HT-29 (cell line): ENCODE results near the gene RNF13. TPM values are rescaled to one million over a fixed set of nuclear protein-coding genes. Genes with fewer than 3 reads are reported as not detected.

Experiments used
- DNase-seq: peaks from one replicate; pipeline ENCODE4 v3.0.0-alpha.2; 2015; ENCODE audit warnings: low spot score
- small RNA-seq: library from RNA; depleted of rRNA; stranded (forward); fragments of <200 nt; gene quantifications from one replicate; pipeline ENCODE3, GENCODE V24; 2014
- total RNA-seq: library from RNA; depleted of rRNA; stranded (reverse); fragments of >200 nt; shearing (Covaris generic); gene quantifications from 2 replicates; pipeline ENCODE4 v1.2.3, GENCODE V29; 2014; rRNA removed

RNF13 gene
- total RNA-seq, 1 experiment from 2014 or later = 23.6 TPM

DNA sequence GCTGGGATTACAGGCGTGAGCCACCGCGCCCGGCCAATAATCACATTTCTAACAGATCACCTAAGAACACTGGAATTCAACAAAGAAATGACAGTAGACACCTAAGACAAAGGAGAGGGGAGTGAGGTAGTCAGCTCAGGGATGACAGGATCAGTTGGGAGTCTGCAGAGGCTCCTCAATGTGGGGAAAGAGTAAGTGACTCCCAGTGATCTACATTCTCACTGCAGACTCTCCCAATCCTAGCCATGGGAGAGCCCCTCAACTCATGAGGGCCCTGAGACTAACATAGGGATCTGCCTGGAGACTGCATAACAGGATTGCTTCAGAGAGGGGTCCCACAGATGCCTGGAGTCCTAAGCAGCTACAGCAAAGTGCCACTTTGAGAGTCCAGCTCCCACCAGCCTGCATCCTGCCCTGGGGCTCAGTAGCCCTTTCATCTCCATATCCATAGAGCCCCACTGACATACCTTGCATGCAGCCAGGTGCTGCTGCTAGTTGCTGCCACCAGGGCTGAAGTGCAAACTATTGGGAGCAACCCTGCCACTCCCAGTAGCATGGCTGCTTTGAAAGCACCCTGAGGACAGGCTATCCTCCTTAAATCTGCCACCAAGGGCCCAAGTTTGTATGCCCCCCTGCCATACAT lies 179.5 kb downstream of the RNF13 start:
- no peak for DNase-seq

- no peak for DNase-seq
Measured at GRCh38 chr3:149998946-149999345, 185.9 kb downstream of the RNF13 start.

- no peak for DNase-seq
Measured at GRCh38 chr3:149999421-149999820, 186.4 kb downstream of the RNF13 start.

DNA sequence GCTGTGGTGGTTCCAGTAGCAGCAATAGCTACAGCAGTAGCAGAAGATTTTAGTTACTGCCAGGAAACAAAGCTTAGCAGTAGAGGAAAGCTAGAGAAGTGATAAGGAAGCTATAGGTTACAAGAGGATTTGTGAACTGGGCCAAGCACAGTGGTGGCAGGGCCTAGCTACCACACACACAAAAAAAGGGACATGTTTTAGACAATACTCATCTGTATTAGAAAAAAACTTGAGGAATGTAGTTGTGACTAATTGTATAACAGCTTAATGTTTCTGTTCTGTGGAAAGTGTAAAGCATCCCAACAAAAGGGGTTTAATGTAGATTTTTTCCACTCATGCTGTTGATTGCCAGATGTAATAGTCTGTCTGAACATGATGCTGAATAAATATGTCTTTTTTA lies 187.6 kb downstream of the RNF13 start:
- DNase-seq = no peak

- DNase-seq = no peak
Measured at GRCh38 chr3:150005243-150006112, 192.5 kb downstream of the RNF13 start.

GRCh38 chr3:150006794-150007193 lies 193.8 kb downstream of the RNF13 start:
- DNase-seq = no peak

Small RNA genes lying within 50 kb of the gene (small RNA-seq; reads per million reads assigned to genes)
- gene RNU6-507P (not detected), gene RNU6-720P (not detected)

Other genes with a start within 250 kb of the RNF13 start
- gene WWTR1, start 155.2 kb upstream of the RNF13 start, total RNA-seq = 3.2 and 4.2 TPM in 2 replicates
- gene COMMD2, start 60.7 kb upstream of the RNF13 start, total RNA-seq = 28.4 and 30.0 TPM in 2 replicates
- not detected in 2 replicates for gene ANKUB1, start 20.7 kb upstream of the RNF13 start, total RNA-seq
- gene PFN2, start 157.7 kb downstream of the RNF13 start, total RNA-seq = 96.1 and 103 TPM in 2 replicates